GM19372 (cell line): ENCODE measurements around the gene CDH1.

Source experiments
- ATAC-seq: cut with Tn5 transposase; IDR thresholded peaks from one replicate; pipeline ENCODE4 v1.9.1; 2021; ENCODE audit warnings: mild to moderate bottlenecking, low read depth, moderate library complexity; ENCODE audit not compliant: unreplicated experiment

Gene CDH1

DNA sequence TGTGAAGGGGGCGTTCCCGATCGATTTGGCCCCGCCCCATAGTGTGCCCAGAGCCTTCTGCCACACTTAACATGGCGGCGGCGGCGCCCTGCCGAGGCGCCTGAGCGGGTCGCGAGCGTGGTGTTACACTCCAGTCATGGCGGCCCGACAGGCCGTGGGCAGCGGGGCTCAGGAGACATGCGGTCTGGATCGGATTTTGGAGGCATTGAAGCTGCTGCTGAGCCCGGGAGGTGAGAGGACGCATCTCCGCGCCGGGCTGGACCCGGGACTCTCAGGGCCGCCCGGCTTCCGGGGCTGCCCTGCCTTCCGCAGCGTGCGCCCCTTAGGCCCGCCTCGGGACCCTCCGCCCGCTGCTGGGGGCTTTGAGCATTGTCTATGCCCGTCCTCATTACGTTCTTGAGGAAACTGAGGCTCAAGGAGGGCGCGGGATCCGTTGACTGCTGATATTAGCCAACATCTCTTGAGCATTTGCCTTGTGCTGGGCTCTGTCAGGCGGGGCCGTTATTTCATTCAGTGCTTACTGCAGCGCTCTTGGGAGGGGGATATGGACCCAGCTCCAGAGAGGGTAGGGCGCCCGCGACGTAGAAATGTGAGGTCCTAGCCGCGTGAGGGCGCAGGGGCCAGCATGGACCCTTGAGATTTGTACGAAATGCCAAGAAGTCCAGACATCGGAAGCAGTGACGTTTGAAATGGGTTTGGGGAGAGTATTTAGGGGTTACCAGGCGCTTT lies 106.6 kb downstream of the CDH1 start, which contains the start of gene TANGO6:
Gene TANGO6 (plus strand): TSS at position 50 of the 729 bp plus-strand sequence. CDS start 87 bp downstream, at position 137.
- peak; percentile 85 for ATAC-seq

DNA sequence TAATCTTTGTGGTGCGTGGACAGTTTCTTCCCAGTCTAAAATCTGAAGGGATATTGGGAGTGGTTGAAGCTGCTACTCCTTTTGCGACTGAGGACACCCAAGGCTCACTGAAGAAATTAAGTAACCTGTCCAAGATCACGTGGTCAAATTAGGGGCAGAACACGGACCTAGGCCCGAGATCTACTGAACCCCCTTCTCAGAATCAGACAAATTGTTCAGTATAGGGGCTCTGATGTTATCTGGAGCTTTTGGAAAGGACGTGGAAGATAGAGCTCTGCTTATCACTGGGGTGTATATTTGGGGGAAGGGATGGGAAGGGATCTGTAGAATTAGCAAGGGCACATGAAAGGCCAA lies 107.1 kb downstream of the CDH1 start:
- no peak for ATAC-seq

DNA sequence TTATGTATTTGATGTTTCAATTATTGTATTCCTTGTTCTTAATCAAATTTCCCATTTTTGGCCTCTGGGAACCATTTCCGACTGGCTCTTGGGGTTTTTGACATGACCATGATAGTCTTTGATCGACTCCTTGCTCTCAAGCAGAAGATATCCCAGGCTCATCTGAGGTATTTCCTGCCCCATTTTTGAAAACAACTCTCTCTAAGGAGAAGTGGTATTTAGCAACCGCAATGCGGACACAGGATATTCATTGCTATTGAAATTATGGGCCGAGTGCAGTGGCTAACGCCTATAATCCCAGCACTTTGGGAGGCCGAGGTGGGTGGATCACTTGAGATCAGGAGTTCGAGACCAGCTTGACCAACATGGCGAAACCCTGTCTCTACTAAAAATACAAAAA lies 111.7 kb downstream of the CDH1 start:
- no peak for ATAC-seq

DNA sequence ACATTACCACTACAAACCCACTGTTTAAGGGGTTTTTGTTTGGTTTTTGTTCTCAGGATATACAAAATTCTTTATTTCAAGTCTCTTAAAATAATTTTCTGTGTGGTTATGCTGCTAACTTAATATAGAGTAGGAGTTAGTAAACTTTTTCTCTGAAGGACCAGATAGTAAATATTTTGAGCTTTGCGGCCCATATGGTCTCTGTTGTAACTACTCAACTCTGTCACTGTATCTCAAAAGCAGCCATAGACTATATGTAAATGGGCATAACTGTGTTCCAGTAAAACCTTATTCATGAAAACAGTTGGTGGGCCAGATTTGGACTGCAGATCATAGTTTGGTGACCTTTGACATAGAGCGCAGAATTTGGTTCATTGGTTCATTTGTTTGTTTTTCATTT lies 113.4 kb downstream of the CDH1 start:
- ATAC-seq: no peak

DNA sequence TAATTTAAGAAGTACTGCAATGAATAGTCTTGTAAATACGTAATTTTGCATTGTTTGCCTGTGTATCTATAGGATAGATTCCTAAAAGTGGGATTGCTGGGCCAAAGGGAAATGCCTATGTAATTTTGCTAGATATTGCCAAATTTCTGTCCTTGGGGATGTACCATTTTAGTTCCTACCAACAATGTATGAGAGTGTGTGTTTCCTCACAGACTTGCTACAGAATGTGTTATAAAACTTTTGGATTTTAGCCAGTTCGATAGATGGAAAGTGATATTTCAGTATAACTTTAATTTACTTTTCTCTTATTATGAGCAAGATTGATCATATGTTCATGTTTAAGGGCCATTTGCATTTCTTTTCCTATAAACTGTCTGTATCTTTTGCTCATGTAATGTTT lies 114.5 kb downstream of the CDH1 start:
- no peak for ATAC-seq

DNA sequence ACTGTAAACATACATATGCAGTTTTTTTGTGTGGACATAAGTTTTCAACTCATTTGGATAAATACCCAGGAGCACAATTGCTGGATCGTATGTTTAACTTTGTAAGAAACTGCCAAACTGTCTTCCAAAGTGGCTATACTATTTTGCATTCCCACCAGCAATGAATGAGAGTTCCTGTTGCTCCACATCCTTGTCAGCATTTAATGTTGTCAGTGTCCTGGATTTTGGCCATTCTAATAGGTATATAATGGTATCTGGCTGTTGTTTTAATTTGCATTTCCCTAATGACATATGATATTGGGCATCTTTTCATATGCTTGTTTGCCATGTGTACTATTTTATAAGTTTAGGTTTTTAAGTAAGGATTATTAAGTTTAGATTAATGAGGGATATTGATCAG lies 120.4 kb downstream of the CDH1 start:
- ATAC-seq: no peak

DNA sequence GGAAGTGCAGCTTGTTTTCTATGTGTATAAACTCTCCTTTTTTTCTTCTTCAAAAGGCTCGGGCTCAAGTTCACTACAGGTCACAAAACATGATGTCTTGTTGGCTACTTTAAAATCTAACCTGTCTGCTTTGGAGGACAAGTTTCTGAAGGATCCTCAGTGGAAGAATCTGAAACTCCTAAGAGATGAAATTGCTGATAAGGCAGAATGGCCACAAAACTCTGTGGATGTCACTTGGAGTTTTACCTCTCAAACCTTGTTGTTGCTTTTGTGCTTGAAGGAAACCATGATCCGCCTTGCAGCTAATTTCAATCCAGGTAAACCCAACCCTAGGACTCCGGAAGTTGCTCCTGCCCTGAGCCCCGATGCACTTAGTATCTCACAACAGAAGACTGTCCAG lies 122.7 kb downstream of the CDH1 start:
- ATAC-seq: no peak

DNA sequence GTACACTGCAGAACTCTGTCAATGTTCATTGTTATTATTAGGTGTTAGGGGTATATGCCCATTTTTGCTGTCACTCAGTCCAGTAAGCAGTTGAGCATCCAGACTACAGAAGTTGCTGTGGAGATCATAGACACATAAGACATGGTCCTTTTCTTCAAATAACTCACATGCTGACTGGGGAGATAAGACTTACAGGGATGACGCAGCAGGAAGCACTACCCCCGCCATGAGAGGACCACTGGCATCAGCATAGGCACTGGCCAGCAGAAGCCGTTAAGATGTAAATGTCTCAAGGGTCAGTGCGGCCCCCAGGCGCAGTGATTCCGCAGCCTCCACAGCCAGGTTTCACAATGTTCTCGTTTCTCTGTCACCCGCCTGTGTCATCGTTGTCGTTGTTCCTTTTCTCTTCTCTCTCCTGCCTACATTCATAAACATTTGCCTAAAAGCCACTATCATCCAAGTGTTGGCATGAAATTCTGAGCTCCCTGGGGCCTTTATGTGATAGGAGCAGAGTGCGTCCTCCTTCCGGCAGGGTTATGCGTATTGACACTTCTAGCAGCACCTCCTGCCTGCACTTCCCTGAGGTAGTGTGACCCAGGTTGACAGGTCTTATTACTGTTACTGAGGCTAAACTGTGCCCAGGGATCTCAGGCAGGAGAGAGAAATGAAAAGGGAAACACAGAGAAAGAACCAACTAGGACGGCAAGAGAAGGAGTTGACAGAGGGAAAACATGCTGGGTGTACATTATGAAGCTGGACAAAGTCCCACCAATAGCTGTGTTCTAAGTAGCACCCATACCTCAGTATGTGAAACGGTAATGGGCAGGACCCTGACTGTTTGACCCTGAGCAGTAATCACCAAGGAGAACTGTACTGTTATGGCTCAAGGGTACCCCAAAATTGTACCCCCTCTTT lies 124.1 kb downstream of the CDH1 start:
- no peak for ATAC-seq

DNA sequence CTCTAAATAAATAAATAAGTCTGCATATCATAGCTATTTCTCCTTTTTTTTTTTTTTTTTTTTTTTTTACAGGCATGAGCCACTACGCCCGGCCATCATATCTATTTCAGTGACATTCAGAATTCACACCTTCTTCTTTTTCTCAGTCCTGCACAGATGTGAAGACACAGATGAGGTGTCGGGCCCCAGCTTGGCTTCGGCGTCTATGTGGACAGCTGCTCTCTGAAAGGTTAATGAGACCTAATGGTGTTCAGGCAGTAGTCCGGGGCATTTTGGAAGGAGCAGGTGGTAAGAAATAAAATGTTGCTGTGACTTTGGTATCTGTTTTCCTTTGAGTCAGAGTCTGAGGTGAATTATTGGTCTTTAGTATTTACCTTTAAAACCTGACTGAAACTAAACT lies 129.8 kb downstream of the CDH1 start:
- no peak for ATAC-seq

DNA sequence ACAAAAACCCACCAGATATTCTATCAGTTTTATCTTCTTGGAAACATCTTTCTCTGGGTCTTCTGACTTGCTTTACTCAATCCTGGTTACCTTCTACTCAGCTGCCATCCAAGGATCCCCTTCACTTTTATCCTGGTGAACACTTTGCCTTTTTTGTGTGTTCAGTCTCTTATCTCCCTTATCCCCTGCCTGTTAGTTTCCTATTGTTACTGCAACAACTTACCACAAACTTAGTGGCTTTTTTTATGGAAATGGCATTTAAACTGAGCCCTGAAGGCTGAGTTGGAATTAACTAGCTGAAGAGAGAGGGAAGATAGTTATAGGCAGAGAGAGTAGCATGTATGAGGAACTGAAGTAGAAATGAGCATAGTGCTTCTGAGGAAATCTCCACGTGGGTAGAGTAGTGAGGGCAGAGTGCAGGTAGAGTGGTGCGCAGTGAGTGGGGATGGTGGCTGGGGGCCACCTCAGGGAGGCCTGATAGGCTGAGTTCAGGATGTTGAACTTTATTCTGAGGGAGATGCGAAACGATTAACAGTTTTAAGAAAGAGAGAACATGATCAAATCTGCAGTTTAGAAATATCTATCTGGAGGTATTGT lies 132.5 kb downstream of the CDH1 start:
- ATAC-seq: no peak

DNA sequence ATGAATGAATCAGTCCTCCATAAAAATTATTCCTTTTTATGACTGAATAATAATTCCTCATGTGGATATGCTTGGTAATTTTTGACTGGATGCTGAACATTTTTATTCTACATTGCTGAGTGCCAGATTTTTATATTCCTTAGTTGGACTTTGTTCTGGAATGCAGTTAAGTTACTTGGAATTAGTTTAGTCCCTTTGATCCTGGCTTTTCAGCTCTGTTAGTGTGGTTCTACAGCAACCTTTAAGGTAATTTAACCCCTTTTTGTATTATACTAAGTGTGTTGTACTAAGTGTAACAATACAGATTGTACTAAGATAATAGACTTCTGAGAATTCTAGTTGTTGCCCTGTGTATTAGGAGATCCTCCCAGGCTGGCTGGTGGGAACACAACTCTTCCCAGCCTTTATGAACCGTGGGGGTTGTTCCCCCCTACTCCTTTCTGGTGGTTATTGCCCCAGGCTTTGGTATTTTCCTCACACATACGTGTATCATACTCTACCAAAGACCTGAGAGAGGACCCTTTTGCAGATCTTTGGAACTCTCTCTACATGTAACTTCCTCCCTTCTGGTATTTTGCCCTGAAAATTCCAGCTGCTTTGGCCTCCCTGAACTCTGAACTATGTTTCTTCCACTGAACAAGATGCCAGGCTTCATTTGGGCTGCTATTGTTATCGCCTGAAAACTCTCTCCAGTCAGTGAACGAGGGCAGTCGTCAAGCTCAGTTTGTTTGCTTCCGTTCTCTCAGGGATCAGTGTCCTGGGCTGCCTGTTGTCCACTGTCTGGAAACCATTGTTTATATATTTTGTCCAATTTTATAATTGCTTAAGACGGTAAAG lies 136.8 kb downstream of the CDH1 start:
- no peak for ATAC-seq

DNA sequence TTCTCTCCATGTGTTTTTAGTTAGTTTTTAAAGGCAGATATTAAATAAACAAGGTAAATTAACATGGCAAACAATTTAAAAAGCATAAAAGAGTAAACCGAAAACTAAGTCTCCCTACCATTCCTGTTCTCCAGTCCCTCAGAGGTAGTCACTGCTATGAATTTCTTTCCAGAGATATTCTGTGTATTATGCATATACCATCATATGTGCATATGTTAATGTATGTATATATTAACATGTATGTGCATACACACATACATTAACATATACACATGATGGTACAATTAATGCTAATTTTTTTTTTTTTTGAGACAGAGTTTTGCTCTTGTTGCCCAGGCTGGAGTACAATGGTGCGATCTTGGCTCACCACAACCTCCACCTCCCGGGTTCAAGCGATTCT lies 138.8 kb downstream of the CDH1 start:
- no peak for ATAC-seq

DNA sequence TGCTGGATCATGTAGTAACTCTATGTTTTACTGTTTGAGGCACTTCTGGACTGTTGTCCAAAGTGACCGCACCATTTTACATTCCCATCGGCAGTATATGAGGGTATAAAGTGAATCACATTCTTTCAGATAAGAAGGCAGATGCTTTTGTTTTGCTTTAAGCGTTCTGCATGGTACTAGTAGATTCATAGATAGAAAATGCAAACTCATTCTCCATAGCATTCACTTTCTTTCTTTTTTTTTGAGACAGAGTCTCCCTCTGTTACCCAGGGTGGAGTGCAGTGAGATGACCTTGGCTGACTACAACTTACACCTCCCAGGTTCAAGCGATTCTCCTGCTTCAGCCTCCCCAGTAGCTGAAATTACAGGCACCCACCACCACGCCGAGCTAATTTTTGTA lies 146.6 kb downstream of the CDH1 start:
- ATAC-seq: no peak

DNA sequence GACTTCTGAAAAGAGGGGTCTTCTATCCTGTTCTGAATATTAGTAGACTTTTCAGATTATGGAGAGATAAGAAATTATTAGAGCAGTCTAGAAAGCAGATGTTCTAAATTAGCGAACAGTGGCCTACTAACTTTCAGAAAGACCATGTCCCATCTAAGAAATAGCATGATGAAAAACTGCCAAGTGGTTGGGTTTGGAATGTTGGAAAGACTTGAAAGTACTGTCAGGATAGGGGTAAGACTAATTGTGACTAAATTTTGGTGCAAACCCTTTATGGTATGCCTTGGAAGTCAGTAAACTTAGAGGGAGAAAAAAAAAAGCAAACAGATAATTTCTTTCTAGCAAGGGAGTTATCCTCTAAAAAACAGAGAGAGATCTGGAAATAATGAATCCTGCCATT lies 147.3 kb downstream of the CDH1 start:
- ATAC-seq: no peak
